Measurements from ENCODE around the gene ANKS1A. TPM values are rescaled to one million over a fixed set of nuclear protein-coding genes. Genes with fewer than 3 reads are reported as not detected.
A peak's percentile ranks its signal among the peaks of the same experiment; 100 is the strongest.

ANKS1A gene
- total and polyA plus RNA-seq, 2 experiments from 2014 or later = 12.1 to 31.9 TPM

GRCh38 chr6:35094183-35094582 is 205.1 kb downstream of the ANKS1A start:
- no peak overlapping the region for H3K4me2 ChIP-seq
- no peaks in the 10 kb centered on the region for H3K27me3 ChIP-seq (ENCODE audit: insufficient read depth)
- no peak for TF ChIP-seq ZNF114 (CRISPR knock-in tag; IDR thresholded peaks at IDR 0.05)
- TF ChIP-seq EZH2phosphoT487 (IDR thresholded peaks at IDR 0.05; ENCODE audit: unreplicated experiment) = no peak
- TF ChIP-seq, protein P1, sequence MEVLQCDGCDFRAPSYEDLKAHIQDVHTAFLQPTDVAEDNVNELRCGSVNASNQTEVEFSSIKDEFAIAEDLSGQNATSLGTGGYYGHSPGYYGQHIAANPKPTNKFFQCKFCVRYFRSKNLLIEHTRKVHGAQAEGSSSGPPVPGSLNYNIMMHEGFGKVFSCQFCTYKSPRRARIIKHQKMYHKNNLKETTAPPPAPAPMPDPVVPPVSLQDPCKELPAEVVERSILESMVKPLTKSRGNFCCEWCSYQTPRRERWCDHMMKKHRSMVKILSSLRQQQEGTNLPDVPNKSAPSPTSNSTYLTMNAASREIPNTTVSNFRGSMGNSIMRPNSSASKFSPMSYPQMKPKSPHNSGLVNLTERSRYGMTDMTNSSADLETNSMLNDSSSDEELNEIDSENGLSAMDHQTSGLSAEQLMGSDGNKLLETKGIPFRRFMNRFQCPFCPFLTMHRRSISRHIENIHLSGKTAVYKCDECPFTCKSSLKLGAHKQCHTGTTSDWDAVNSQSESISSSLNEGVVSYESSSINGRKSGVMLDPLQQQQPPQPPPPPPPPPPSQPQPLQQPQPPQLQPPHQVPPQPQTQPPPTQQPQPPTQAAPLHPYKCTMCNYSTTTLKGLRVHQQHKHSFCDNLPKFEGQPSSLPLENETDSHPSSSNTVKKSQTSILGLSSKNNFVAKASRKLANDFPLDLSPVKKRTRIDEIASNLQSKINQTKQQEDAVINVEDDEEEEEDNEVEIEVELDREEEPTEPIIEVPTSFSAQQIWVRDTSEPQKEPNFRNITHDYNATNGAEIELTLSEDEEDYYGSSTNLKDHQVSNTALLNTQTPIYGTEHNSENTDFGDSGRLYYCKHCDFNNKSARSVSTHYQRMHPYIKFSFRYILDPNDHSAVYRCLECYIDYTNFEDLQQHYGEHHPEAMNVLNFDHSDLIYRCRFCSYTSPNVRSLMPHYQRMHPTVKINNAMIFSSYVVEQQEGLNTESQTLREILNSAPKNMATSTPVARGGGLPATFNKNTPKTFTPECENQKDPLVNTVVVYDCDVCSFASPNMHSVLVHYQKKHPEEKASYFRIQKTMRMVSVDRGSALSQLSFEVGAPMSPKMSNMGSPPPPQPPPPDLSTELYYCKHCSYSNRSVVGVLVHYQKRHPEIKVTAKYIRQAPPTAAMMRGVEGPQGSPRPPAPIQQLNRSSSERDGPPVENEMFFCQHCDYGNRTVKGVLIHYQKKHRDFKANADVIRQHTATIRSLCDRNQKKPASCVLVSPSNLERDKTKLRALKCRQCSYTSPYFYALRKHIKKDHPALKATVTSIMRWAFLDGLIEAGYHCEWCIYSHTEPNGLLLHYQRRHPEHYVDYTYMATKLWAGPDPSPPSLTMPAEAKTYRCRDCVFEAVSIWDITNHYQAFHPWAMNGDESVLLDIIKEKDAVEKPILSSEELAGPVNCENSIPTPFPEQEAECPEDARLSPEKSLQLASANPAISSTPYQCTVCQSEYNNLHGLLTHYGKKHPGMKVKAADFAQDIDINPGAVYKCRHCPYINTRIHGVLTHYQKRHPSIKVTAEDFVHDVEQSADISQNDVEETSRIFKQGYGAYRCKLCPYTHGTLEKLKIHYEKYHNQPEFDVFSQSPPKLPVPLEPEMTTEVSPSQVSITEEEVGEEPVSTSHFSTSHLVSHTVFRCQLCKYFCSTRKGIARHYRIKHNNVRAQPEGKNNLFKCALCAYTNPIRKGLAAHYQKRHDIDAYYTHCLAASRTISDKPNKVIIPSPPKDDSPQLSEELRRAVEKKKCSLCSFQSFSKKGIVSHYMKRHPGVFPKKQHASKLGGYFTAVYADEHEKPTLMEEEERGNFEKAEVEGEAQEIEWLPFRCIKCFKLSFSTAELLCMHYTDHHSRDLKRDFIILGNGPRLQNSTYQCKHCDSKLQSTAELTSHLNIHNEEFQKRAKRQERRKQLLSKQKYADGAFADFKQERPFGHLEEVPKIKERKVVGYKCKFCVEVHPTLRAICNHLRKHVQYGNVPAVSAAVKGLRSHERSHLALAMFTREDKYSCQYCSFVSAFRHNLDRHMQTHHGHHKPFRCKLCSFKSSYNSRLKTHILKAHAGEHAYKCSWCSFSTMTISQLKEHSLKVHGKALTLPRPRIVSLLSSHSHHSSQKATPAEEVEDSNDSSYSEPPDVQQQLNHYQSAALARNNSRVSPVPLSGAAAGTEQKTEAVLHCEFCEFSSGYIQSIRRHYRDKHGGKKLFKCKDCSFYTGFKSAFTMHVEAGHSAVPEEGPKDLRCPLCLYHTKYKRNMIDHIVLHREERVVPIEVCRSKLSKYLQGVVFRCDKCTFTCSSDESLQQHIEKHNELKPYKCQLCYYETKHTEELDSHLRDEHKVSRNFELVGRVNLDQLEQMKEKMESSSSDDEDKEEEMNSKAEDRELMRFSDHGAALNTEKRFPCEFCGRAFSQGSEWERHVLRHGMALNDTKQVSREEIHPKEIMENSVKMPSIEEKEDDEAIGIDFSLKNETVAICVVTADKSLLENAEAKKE (CRISPR knock-in tag; IDR thresholded peaks at IDR 0.05) = no peak
- no peak for TF ChIP-seq EZH2 (IDR thresholded peaks at IDR 0.05; ENCODE audit: low read depth, unreplicated experiment)
- no peak for TF ChIP-seq ZNF331 (CRISPR knock-in tag; IDR thresholded peaks at IDR 0.05; ENCODE audit: low read depth)
- no peak for TF ChIP-seq JUNB (IDR thresholded peaks at IDR 0.05; ENCODE audit: unreplicated experiment)
- TF ChIP-seq, protein P2, sequence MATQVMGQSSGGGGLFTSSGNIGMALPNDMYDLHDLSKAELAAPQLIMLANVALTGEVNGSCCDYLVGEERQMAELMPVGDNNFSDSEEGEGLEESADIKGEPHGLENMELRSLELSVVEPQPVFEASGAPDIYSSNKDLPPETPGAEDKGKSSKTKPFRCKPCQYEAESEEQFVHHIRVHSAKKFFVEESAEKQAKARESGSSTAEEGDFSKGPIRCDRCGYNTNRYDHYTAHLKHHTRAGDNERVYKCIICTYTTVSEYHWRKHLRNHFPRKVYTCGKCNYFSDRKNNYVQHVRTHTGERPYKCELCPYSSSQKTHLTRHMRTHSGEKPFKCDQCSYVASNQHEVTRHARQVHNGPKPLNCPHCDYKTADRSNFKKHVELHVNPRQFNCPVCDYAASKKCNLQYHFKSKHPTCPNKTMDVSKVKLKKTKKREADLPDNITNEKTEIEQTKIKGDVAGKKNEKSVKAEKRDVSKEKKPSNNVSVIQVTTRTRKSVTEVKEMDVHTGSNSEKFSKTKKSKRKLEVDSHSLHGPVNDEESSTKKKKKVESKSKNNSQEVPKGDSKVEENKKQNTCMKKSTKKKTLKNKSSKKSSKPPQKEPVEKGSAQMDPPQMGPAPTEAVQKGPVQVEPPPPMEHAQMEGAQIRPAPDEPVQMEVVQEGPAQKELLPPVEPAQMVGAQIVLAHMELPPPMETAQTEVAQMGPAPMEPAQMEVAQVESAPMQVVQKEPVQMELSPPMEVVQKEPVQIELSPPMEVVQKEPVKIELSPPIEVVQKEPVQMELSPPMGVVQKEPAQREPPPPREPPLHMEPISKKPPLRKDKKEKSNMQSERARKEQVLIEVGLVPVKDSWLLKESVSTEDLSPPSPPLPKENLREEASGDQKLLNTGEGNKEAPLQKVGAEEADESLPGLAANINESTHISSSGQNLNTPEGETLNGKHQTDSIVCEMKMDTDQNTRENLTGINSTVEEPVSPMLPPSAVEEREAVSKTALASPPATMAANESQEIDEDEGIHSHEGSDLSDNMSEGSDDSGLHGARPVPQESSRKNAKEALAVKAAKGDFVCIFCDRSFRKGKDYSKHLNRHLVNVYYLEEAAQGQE (IDR thresholded peaks at IDR 0.05; ENCODE audit: unreplicated experiment) = no peak
- TF ChIP-seq CREB1 (CRISPR knock-in tag; IDR thresholded peaks at IDR 0.05; ENCODE audit: low read depth) = no peak
- TF ChIP-seq, protein P3, sequence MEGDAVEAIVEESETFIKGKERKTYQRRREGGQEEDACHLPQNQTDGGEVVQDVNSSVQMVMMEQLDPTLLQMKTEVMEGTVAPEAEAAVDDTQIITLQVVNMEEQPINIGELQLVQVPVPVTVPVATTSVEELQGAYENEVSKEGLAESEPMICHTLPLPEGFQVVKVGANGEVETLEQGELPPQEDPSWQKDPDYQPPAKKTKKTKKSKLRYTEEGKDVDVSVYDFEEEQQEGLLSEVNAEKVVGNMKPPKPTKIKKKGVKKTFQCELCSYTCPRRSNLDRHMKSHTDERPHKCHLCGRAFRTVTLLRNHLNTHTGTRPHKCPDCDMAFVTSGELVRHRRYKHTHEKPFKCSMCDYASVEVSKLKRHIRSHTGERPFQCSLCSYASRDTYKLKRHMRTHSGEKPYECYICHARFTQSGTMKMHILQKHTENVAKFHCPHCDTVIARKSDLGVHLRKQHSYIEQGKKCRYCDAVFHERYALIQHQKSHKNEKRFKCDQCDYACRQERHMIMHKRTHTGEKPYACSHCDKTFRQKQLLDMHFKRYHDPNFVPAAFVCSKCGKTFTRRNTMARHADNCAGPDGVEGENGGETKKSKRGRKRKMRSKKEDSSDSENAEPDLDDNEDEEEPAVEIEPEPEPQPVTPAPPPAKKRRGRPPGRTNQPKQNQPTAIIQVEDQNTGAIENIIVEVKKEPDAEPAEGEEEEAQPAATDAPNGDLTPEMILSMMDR (conservative IDR thresholded peaks at IDR 0.05; ENCODE audit: low read depth in 2 of 2) = no peak
- TF ChIP-seq STAT1 (IDR thresholded peaks at IDR 0.05; ENCODE audit: unreplicated experiment) = no peak
- TF ChIP-seq NANOG (IDR thresholded peaks at IDR 0.05; ENCODE audit: borderline replicate concordance) = no peak
- TF ChIP-seq, protein P4, sequence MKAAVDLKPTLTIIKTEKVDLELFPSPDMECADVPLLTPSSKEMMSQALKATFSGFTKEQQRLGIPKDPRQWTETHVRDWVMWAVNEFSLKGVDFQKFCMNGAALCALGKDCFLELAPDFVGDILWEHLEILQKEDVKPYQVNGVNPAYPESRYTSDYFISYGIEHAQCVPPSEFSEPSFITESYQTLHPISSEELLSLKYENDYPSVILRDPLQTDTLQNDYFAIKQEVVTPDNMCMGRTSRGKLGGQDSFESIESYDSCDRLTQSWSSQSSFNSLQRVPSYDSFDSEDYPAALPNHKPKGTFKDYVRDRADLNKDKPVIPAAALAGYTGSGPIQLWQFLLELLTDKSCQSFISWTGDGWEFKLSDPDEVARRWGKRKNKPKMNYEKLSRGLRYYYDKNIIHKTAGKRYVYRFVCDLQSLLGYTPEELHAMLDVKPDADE (IDR thresholded peaks at IDR 0.05) = no peak
- TF ChIP-seq POLR2AphosphoS5 (IDR thresholded peaks at IDR 0.05; ENCODE audit: low read depth) = no peak
- no peak overlapping the region for H3K27ac Mint-ChIP-seq
- H4K20me1 ChIP-seq (replicated peaks; ENCODE audit: insufficient read depth) = no peaks in the 10 kb centered on the region
- DNase-seq (ENCODE audit: low spot score) (no peak), ATAC-seq (no peak)
- H3K4me3 ChIP-seq = no peak overlapping the region
- H3K36me3 Mint-ChIP-seq (ENCODE audit: low read depth) = no peaks in the 10 kb centered on the region
- no peaks in the 10 kb centered on the region for H3K27me3 Mint-ChIP-seq (ENCODE audit: insufficient read depth, low read depth, poor library complexity)
- no peaks in the 10 kb centered on the region; the same call in 2 of the 3 replicates for H3K9me3 Mint-ChIP-seq
- H3K4me3 Mint-ChIP-seq = no peak overlapping the region
- peak overlapping the region; percentile 39; the same call in 1 of the 2 replicates for H3K27ac ChIP-seq (ENCODE audit: low read depth)
- no peaks in the 10 kb centered on the region; the same call in 1 of the 2 replicates for H3K9me2 ChIP-seq (ENCODE audit: insufficient read depth)
- peaks cover 14% of the 10 kb centered on the region for H3K4me1 ChIP-seq (ENCODE audit: insufficient read depth)
- H2AFZ ChIP-seq = no peak overlapping the region
- H3K79me2 ChIP-seq (replicated peaks; ENCODE audit: insufficient read depth) = no peaks in the 10 kb centered on the region
- no peaks in the 10 kb centered on the region for H3K36me3 ChIP-seq (ENCODE audit: insufficient read depth)
- peaks cover 53% of the 10 kb centered on the region for H3K4me1 Mint-ChIP-seq
- no peaks in the 10 kb centered on the region; the same call in 1 of the 2 replicates for H3F3A ChIP-seq (replicated peaks; ENCODE audit: low read depth)

Measured in GM23338 (cell line).